ENCODE results near the gene CPA1.

DNA sequence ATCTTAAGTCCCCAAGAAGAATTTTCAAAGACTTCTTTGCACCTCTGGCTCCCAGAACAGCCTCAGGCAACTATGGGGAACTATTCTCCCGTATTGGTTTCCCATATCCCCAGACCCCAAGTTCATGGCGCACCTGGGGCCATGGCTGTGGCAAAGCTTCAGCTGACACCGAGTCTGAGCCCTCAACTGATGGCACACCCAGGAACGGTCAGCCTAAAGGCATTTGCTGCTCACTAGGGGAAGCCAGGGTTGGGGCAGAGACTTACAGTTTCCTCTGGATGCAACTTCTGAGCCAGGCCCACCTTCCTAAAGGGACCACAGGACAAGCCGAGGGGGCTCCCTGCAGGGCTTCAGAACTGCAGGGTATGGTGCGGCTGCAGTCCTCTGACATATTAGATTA lies 13.7 kb upstream of the CPA1 start:
- TF ChIP-seq, protein P1, sequence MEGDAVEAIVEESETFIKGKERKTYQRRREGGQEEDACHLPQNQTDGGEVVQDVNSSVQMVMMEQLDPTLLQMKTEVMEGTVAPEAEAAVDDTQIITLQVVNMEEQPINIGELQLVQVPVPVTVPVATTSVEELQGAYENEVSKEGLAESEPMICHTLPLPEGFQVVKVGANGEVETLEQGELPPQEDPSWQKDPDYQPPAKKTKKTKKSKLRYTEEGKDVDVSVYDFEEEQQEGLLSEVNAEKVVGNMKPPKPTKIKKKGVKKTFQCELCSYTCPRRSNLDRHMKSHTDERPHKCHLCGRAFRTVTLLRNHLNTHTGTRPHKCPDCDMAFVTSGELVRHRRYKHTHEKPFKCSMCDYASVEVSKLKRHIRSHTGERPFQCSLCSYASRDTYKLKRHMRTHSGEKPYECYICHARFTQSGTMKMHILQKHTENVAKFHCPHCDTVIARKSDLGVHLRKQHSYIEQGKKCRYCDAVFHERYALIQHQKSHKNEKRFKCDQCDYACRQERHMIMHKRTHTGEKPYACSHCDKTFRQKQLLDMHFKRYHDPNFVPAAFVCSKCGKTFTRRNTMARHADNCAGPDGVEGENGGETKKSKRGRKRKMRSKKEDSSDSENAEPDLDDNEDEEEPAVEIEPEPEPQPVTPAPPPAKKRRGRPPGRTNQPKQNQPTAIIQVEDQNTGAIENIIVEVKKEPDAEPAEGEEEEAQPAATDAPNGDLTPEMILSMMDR (conservative IDR thresholded peaks at IDR 0.05): no peak
- TF ChIP-seq EZH2 (IDR thresholded peaks at IDR 0.05; ENCODE audit: low read depth): no peak

Data from PC-9 (cell line).